ENCODE measurements around the gene PTCH2. TPM values are rescaled to one million over a fixed set of nuclear protein-coding genes. Genes with fewer than 3 reads are reported as not detected.
"Not testable (repeated sequence)": the region's sequence is repeated elsewhere in the genome, so short reads cannot be mapped to it uniquely, and the experiment has no call there.

Gene PTCH2
- total RNA-seq, 4 donors from 2014 or later: 1.2 to 2.4 (median 1.5) TPM

DNA sequence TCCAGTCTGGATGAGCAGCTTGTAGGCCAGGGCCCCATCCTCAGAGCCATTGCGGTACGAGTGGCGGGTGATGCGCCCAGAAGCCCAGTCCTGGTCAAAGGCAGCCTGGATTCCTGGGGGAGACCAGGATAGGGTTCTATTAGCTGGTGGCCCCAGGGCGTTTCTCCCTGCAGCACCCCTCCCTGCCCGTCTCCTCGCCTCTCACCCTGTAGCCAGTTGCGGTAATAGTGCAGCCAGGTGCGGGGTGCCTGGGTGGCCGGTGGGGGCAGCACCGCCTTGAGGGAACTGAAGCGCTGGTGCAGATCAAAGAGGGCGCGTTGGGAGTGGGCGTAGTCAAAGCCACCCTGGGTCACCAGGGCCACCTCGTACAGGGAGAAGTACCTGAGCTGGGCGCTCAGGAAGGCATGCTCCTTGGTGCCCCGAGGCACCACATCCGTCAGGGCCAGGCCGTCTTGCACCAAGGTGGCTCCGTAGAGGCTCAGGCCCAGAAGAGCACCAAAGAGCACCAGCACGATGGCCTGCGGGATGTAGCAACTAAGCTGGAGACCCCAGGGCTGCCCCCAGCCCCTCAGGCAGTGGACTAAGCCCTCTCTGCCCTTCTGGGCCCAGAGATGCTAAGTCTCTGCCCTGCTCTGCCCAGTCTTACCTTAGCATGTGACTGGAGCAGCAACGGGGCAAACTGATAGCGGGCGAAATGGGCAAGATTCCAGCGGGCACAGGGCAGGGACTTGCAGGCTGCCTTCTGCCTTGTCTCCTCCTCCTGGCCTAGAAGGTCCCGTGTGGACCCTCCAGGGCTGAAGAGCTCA, 15.7 kb downstream of the PTCH2 start:
- TF ChIP-seq, protein P1, sequence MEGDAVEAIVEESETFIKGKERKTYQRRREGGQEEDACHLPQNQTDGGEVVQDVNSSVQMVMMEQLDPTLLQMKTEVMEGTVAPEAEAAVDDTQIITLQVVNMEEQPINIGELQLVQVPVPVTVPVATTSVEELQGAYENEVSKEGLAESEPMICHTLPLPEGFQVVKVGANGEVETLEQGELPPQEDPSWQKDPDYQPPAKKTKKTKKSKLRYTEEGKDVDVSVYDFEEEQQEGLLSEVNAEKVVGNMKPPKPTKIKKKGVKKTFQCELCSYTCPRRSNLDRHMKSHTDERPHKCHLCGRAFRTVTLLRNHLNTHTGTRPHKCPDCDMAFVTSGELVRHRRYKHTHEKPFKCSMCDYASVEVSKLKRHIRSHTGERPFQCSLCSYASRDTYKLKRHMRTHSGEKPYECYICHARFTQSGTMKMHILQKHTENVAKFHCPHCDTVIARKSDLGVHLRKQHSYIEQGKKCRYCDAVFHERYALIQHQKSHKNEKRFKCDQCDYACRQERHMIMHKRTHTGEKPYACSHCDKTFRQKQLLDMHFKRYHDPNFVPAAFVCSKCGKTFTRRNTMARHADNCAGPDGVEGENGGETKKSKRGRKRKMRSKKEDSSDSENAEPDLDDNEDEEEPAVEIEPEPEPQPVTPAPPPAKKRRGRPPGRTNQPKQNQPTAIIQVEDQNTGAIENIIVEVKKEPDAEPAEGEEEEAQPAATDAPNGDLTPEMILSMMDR (IDR thresholded peaks at IDR 0.05): no peak
- TF ChIP-seq POLR2AphosphoS5 (IDR thresholded peaks at IDR 0.05): no peak
- WGBS: 88% methylated on average over 22 of the region's 28 CpGs
- DNase-seq (ENCODE audit: low spot score in 2 of 2): no peak
- Histone ChIP-seq H3K27me3 (no peaks in the 10 kb centered on the region), H3K36me3 (no peaks in the 10 kb centered on the region), H3K4me3 (no peak overlapping the region), H3K9me3 (no peaks in the 10 kb centered on the region), H3K4me1 (no peaks in the 10 kb centered on the region), H3K27ac (no peak overlapping the region)

DNA sequence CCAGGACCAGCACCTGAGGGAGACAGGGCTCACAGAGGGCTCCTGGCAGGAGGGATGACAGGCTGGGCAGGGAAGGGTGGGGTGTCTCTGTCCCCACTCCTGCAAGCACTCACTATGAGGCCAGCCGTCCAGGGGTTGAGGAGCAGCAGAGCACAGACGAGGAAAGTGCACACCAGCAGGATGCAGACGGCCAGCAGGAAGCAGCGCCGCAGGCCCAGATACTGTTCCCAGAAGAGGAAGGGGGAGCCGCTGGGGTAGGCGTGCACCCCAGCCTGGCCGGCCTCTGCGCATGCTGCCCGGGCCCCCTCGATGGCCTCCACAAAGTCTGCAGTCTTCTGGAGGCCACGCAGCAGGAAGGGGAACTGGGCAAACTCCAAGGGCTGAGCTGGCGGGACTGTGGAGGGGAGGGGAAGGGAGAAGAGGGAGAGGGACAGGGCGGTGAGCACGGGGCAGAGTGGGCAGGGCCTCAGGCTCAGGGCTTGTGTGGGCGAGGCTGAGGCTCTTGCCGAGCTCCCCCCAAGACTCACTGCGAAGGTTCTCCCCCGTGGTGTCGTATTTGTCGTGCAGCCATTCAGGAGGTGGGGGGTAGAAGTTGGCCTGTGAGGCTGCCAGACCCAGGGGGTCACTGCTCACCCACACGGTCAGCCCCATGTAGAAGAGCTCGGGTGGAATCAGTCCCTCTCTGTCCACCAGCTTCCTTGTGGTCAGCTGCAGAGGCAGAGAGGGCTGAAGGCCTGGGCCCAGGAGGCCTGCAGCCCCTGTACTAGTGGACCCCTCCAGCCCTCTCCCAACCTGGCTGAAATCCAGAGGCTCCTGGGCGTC, 16.5 kb downstream of the PTCH2 start:
- peak in 1 of 2 donors; percentile 77 for DNase-seq (ENCODE audit: low spot score in 2 of 2)
- WGBS: 69% methylated on average over 20 of the region's 24 CpGs
- Histone ChIP-seq H3K4me3 (no peak overlapping the region), H3K27me3 (no peaks in the 10 kb centered on the region), H3K36me3 (no peaks in the 10 kb centered on the region), H3K9me3 (no peaks in the 10 kb centered on the region), H3K27ac (peak overlapping the region; percentile 16), H3K4me1 (no peaks in the 10 kb centered on the region)
- no peak for TF ChIP-seq EP300 (IDR thresholded peaks at IDR 0.05)
- no peak for TF ChIP-seq POLR2A (IDR thresholded peaks at IDR 0.05)
- TF ChIP-seq, protein P1 (IDR thresholded peaks at IDR 0.05): no peak
- no peak for TF ChIP-seq POLR2AphosphoS5 (IDR thresholded peaks at IDR 0.05)

DNA sequence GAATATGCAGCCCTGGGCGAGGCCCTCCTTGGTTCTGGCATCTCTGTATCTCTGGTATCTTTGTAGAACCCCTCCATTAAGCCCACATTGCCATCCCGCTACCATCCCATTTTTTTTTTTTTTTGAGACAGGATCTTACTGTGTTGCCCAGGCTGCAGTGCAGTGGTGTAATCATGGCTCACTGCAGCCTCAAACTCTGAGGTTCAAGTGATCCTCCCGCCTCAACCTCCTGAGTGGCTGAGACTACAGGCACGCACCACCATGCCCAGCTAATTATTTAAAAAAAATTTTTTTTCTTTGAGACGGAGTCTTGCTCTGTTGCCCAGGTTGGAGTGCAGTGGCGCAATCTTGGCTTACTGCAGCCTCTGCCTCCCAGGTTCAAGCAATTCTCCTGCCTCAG, 18.7 kb downstream of the PTCH2 start:
- not testable (repeated sequence) for H3K4me3 ChIP-seq; H3K27ac ChIP-seq; H3K9me3 ChIP-seq; H3K27me3 ChIP-seq; H3K36me3 ChIP-seq; DNase-seq (ENCODE audit: low spot score in 2 of 2)
- 92% methylated on average over 6 of the region's 6 CpGs for WGBS
- H3K4me1 ChIP-seq: peaks cover 10% of the 10 kb centered on the region

- Histone ChIP-seq H3K27me3 (no peaks in the 10 kb centered on the region), H3K4me3 (no peak overlapping the region), H3K4me1 (peaks cover 19% of the 10 kb centered on the region), H3K27ac (no peak overlapping the region), H3K9me3 (no peaks in the 10 kb centered on the region), H3K36me3 (no peaks in the 10 kb centered on the region)
- 77% methylated on average over 7 of the region's 15 CpGs for WGBS
- TF ChIP-seq, protein P1 (IDR thresholded peaks at IDR 0.05): no peak
- TF ChIP-seq POLR2AphosphoS5 (IDR thresholded peaks at IDR 0.05): no peak
- TF ChIP-seq EP300 (IDR thresholded peaks at IDR 0.05): no peak
- DNase-seq (ENCODE audit: low spot score in 2 of 2): no peak
Measured at GRCh38 chr1:44822981-44823451, 20.0 kb downstream of the PTCH2 start.

- H3K36me3 ChIP-seq: no peaks in the 10 kb centered on the region
- peaks cover 22% of the 10 kb centered on the region for H3K4me1 ChIP-seq
- TF ChIP-seq, protein P1 (IDR thresholded peaks at IDR 0.05): no peak
- TF ChIP-seq POLR2A (IDR thresholded peaks at IDR 0.05) (no peak), POLR2AphosphoS5 (IDR thresholded peaks at IDR 0.05) (no peak), EP300 (IDR thresholded peaks at IDR 0.05) (no peak)
- no peaks in the 10 kb centered on the region for H3K27me3 ChIP-seq
- DNase-seq (ENCODE audit: low spot score in 2 of 2): no peak
- no peak overlapping the region for H3K27ac ChIP-seq
- 57% methylated on average over 2 of the region's 6 CpGs for WGBS
- H3K4me3 ChIP-seq: no peak overlapping the region
- no peaks in the 10 kb centered on the region for H3K9me3 ChIP-seq
Measured at GRCh38 chr1:44822131-44822701, 20.8 kb downstream of the PTCH2 start.
